GM19043 (cell line): ENCODE results near the gene DES.
"Not testable (repeated sequence)": the region's sequence is repeated elsewhere in the genome, so short reads cannot be mapped to it uniquely, and the experiment has no call there.

Experiments
- ATAC-seq: cut with Tn5 transposase; IDR thresholded peaks from one replicate; pipeline ENCODE4 v1.9.1; 2021; ENCODE audit warnings: low read depth; ENCODE audit not compliant: unreplicated experiment

Gene DES

DNA sequence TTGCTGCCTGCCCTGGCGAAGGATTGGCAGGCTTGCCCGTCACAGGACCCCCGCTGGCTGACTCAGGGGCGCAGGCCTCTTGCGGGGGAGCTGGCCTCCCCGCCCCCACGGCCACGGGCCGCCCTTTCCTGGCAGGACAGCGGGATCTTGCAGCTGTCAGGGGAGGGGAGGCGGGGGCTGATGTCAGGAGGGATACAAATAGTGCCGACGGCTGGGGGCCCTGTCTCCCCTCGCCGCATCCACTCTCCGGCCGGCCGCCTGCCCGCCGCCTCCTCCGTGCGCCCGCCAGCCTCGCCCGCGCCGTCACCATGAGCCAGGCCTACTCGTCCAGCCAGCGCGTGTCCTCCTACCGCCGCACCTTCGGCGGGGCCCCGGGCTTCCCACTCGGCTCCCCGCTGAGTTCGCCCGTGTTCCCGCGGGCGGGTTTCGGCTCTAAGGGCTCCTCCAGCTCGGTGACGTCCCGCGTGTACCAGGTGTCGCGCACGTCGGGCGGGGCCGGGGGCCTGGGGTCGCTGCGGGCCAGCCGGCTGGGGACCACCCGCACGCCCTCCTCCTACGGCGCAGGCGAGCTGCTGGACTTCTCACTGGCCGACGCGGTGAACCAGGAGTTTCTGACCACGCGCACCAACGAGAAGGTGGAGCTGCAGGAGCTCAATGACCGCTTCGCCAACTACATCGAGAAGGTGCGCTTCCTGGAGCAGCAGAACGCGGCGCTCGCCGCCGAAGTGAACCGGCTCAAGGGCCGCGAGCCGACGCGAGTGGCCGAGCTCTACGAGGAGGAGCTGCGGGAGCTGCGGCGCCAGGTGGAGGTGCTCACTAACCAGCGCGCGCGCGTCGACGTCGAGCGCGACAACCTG is at the start of gene DES:
Gene DES (plus strand): TSS at position 223 of the 857 bp plus-strand sequence. CDS start 86 bp downstream, at position 309.
- no peak for ATAC-seq

DNA sequence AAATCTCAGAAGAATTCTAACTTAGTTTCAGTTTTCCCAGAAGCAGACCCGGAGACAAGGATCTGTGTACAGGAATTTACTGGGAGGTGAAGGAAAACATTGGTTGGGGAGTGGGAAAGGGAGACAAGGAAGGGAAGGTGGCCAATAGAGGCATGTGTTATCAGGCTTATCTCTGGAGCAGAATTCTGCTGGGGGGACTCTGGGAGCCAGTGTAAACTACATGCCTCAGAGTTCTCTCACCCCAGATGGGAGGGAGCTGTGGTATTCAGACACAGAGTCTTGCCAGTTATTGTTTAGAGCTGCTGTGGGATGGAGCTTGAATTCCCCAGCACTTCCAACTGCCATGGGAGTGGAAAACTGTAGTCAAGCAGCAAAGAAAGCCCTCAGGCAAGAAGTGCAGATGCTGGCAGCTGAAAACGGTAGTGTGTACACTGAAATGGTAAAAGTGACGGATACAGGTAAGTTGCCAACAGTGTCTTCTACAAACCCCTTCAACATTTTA is 49.4 kb upstream of the DES start:
- ATAC-seq, result no peak

DNA sequence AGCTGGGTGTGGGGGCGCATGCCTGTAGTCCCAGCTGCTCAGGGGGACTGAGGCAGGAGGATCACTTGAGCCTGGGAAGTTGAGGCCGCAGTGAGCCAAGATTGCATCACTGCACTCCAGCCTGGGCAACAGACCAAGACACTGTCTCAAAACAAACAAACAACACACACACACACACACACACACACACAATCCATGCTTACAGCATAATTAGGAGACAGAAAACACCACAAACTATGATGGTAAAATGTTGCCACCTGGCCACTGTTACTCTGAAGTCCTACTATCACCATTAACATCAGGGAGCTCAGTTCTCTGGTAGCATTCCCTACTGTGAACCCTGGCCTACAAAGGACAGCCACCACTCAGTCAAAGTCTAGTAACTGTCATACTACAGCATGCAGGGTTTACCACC is 48.7 kb upstream of the DES start:
- ATAC-seq, result no peak

DNA sequence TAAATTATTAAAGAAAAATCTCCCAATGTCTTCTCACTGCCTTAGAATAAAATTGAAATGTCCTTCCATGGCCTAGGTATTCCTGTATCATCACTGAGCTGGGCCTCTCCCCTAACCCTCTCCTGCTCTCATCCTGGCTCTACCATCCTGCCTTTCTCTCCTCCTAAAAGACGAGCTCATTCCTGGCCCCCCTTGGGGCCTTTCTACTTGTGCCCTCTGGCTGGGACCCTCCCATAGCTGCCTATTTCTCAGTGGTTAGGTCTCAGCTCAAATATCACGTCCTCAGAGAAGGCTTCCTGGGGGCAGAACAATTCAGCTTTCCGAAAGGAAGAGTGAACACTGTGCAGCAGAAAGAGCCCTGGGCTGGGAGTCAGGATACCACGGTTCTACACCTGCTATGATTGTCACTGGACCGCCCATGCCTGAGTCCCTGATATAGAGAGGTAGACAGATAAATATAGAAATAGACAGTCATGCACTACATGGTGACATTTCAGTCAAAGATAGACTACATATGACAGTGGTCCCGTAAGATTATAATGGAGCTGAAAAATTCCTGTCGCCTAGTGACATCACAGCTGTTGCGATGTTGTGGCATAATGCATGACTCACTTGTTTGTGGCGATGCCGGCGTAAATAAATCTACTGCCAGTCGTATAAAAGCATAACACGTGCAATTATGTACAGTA is 39.9 kb upstream of the DES start:
- ATAC-seq, result no peak

DNA sequence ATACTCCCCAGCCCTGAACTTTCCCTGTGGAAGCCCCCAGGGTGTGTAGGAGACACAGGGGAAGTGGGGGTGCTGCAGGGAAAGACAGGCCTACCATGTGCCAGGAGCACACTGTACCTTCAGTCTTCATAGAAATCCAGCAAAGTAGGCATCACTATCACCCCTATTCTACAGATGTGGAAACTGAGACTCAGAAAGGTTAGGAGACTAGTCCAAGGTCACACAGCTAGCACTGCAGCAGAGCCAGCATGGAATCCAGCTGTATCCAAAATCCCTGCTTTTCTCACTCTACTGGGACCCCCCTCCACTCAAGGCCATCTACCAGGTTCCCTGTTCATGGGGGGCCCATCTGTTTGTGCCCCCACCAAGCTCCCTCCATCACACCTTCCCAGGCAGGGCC is 37.3 kb upstream of the DES start:
- ATAC-seq, result no peak

DNA sequence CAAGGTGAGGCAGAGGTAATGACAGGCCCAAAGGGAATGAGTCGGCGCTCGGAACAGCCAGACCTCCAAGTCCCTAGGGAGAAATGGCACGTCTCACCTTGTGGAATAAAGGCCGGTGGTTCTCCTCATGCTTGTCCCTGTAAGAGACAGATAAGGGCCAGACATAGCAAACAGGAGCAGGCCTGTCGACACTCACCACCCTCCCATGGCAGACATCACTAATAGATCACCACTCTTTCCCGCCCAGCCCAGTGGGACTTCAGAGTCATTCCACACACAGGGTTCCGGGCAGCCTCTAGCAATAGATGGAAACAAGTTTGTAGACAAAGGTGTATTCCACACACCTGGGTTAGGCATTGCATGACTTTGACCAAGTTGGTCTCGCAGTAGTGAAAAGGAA is 36.7 kb upstream of the DES start:
- ATAC-seq, result no peak

DNA sequence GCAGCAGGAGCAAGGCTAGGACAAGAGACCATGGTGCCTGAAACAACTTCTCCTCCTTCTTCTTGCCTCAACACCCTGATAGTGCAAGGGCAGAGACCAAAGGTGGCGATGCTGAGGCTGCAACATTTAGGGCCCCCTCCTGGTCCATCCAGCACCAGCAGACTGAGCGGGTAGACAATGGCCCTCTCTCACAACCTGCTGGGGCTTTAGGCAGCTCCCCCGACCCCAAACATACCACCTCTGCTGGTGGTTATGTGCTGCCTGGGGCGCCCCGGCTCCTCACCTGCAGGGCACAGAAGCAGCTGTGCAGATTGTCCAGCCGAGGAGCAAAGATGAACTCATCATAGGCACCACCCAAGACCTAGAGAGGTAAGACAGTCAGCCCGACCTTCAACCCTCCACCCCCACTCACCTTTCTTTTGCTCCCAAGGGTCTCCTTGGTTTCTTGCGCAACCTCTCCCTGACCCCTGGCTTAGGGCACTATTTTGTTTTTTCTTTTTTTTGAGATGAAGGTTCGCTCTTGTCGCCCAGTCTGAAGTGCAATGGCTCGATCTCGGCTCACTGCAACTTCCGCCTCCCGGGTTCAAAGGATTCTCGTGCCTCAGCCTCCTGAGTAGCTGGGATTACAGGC is 34.0 kb upstream of the DES start:
- ATAC-seq, result no peak

DNA sequence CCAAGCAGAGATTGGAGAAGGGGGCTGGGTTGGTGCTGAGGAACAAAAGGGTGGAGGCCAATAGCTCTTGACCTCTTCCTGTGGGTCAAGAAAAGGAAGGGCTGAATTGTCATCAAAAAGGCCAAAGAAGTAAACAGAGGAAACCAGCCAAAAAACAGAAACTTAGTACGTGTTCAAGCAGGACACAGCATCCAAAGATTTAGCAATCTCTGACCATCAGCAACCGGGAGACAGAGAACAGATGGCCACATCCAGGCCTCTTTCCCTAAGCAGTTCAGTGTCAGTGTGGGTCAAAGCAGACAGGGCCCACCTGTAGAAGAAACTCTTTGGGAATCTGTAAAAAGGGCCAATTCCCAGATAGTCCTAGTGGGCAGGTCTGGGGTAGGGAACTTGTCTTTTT is 33.3 kb upstream of the DES start:
- no peak for ATAC-seq

DNA sequence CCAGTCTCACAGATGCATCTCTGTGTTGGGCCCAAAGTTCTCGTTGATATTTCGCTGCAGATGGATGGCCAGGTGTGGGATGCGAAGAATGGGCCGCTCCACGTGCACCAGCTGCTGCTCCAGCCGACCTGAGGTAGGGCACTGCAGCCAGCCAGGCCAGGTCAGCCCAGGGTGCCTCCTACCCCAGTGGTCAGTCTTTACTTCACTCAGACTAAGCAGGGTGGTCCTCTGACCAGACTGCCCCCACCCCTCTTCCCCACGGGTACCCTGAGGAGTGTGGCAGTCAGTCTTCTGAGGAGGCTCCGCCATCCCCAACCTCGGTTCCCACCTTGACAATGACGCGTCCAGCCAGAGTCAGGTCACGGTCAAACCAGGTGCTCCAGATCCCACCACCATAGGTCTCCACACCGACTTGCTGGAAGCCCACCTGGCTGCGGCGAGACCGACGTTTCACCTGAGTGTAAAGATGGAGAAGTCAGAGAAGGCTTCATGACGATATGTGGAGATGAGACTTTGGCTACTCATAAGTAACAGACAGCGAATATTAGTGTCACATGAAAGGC is 32.1 kb upstream of the DES start:
- no peak for ATAC-seq

DNA sequence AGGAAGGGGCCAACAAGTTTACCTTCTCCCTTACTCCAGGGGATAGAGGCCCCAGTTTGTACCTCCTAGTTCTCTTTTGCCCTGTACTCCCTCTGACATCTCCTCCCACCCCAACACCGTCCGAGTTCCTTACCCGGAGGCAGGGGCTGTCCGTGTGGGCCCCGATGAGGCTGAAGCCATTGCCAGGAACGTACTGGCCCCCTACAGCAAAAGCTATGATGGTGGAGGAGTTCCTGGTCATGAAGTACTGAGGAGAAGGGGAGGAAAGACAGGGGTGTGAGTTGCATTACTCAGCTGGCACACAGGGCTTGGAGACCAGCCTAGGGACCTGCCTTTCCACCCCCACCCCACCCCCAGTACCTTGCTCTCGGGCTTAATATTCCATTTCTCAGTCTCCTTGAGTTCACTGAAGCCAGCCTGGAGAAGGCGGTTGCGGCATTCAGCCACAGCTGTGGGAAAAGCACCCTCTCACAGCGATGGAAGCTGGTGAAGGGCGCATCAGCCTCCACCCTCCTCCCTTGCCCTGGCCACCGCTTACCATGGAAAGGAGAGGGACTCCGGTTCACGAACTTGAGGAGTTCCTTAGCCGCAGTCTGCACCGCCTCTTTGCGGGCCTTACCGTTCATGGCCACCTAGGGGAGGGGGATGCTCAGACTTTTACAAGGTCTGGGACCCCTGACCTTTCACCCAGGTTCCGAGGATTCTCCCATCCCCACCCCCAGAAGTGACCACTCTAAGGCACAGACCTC is 31.5 kb upstream of the DES start:
- ATAC-seq, result no peak

DNA sequence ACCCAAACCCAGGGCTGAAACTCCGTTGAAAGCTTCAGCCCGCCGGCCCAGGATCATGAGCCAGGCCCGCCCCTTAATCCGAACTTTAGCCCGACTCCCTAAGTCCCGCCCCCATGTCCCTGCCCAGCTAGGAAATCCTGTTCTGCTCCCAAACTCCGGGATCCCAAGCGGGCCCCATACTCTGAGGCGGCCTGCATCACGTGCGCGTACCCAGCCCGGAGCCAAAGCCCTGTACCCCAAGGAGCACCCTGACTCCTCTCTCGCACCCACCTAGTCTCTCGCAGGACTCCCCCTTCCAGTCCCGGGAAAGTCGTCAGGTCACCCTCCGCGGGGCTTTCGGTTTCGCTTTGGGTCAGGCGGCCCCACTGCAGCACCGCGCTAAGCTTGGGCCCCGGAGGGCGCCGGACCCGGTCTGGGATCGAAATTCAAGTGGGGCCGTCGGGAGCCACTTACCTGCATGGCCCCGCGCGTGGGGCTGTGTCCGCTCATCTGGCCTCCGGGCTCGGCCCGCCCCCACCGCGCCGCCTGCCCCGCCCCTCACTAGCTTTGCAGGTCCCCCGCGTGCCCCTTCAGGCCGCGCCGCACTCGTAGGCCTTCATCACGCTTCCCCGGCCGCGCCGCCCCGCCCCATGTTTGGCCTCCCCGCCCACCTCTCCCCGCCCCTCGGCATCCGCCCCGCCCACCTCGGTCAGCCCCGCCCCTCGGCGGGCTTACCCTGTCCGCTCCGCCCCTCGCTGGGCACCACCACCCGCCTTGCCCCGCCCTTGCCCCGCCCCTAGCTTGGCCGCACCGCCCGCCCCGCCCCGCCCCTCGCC is 30.7 kb upstream of the DES start, which contains the start of gene DNPEP:
Gene DNPEP (minus strand): TSS at position 607 of the 815 bp plus-strand sequence. CDS start 118 bp downstream, at position 489.
- peak; percentile 58 for ATAC-seq

DNA sequence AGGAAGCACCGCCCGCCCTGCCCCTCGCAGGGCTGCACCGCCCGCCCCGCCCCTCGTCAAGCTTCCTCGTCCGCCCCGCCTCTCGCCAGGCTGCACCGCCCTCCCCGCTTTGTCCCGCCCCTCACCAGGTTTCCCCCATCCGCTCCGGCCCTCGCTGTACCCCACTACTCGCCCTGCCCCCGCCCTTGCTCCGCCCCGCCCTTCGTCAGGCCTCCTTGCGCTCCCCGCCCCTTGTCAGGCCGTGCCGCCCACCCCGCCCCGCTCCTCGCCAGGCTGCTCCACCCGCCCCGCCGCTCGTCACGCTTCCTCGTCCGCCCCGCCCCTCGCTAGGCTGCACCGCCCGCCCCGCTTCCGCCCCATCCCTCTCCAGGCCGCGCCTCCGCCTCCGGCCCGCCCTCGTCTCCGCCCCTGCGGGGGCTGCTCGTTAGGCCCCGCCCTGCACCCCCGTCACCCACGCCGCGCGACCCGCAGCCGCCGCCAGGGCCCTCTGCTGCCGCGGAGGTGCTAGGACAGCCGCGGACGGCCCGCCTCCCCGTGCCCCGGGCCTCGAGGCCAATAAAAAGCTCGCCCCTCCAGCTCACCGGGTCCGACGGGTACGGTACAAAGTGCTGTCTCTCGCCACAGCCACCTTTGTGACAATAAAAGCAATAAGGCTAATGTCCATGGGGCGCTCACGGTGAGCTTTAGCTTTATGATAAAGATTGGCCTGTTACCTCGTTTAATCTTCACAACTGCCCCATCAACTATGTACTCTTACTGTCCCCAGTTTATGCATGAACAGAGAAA is 29.9 kb upstream of the DES start:
- ATAC-seq, result peak; percentile 84

DNA sequence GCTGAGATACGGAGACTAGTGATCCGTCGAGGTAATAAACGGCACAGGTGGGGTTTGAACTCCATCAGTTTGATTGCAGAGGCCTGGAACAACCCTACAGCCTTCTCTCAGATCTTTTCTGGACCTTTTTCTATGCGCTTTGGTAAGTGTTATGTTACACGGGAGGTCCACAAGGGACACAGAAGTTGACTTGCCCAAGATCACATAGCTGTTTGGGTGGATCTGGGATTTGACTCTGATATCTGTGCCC is 29.3 kb upstream of the DES start:
- ATAC-seq, result no peak

DNA sequence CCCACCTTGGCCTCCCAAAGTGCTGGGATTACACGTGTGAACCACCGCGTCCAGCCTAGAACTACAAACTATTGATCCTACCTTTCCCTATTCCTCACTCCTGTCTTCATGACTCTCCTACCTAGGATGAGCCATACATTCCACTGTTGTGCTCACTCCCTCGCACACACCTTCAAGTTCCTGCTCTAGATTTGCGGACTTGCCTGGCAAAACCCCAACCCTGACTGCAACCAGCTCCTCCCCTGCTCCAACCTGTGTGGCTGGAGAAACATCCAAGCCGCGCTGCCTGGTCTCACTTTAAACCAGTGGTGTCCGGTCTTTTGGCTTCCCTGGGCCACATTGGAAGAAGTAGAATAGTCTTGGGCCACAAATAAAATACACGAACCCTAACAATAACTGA is 25.4 kb upstream of the DES start:
- ATAC-seq, result no peak

DNA sequence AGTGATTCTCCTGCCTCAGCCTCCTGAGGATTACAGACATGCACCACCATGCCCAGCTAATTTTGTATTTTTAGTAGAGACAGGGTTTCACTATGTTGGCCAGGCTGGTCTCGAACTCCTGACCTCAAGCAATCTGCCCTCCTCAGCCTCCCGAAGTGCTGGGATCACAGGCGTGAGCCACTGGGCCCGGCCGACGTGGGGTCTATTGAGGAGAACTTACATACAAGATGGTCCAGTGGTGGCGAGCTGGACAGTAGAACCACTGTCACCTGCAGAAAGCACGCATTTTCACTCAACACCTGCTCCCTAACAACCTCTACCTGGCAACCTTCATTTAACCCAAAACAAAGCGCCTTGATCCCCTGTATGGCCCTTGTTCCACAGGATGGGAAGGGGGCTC is 23.1 kb upstream of the DES start:
- not testable (repeated sequence) for ATAC-seq

DNA sequence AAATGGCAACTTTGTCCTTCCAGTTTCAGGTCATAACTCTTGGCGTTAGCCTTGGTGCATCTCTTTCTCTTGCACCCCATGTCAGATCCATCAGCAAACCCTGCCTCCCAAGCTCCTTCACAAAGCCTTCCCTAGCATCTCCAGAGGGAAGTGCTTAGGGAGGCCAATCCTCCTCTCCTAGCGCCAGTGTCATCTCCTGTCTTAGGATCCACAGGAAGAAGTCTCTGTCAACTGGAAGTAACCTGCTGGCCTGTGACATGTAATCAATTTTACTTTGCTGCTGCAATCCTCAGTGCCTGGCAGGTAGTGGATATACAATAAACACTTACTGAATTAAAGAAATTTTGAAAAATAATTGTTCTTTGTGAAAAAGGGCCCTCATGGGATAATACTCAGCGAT is 22.6 kb upstream of the DES start:
- ATAC-seq, result no peak

DNA sequence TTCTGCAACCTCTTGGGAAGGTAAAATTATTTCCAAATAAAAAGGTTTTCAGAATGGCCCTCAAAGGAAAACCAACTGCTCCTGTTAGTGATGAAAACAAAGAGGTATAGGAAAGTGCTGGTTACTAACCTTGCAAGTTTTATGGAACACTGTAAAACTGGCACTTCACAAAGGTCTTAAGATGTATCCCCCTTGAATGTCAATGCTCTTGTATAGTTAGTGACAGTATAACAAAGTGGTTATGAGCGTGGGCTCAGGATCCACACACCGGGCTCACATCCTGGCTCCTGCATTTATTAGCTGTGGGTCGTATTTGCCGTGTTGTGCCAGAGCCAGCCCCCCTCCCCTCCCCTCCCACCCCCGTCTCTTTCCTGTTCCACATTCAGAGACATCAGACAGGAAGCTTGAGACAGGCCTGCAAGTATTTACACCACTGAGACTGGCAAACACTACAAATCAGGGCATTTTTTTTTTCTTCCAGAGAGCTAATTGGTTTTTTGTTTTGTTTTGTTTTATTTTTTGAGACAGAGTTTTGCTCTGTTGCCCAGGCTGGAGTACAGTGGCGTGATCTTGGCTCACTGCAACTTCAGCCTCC is 21.2 kb upstream of the DES start:
- ATAC-seq, result no peak

DNA sequence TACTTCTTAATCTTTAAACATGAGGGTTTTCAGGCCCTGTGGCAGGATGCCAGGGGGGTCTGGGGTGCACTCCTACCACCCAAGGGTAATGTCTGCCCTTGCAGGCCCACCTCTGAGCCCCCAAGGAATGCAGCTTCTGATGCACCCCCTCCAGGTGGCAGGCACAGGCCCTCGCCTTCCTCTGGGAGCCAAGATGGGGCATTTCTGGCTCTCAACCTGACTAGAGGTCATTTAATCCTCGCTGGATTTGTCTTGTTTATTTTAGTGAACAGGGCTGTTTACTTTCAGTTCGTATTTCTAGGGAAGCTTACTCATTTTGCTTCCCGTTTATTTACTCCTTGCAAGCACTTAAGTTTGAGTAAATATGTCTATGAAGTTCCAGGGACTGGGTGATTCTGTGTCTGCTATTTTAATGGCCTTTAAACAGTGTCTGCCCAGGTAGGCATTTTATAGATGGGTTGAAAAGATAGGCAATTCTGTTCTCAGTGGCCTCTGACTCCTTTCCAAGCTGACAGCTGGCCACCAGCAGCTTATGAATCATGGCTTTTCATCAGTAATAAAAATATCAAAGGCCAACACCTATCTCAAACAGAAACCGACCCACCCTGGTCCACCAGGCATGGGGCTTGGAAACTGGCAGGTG is 19.3 kb upstream of the DES start:
- no peak for ATAC-seq
